Right lobe of liver (tissue), 4 donors: ENCODE results near the gene LRRTM4.

ENCODE experiments used
- CTCF ChIP-seq, 4 donors: fragments of 200-600 bp in 3 of 4; fragments of 450-650 bp in 1 of 4; IDR thresholded peaks; one replicate each; pipeline versions ENCODE4 v1.5.1 to v1.8.0; 2016 to 2022; ENCODE audit warnings: antibody characterized with exemption in 4 of 4, mild to moderate bottlenecking in 2 of 4
- POLR2A ChIP-seq: fragments of 450-650 bp; IDR thresholded peaks from one replicate; pipeline ENCODE4 v1.6.1; 2017; ENCODE audit warnings: antibody characterized with exemption, mild to moderate bottlenecking
- donor health status: DM: no; HTN: no; CAD: no.
- donor health status: DM: no; HTN: no; CAD: no.
- donor health status: DM: no; HTN: yes; CAD: no.

- TF ChIP-seq CTCF (IDR thresholded peaks at IDR 0.05) (no peak), POLR2A (no peak)
These were observed 682.4 kb downstream of the LRRTM4 start for GRCh38 chr2:76839826-76840225.
